Activated CD8-positive, alpha-beta T cell treated with anti-CD3 and anti-CD28 coated beads for 36 hours (primary cell): Measurements from ENCODE around the gene LRP1B. TPM values are rescaled to one million over a fixed set of nuclear protein-coding genes. Genes with fewer than 3 reads are reported as not detected.

ENCODE experiments used
- ATAC-seq: fragments of 200-7000 bp; cut with Tn5 transposase; one replicate; pipeline ENCODE4 v1.10.0; 2021; ENCODE audit warnings: mild to moderate bottlenecking, moderate library complexity
- CTCF ChIA-PET: fragments of 350-600 bp; sonication (Branson Sonifier 250); formaldehyde crosslinking; loops from one replicate; lab custom pipeline; 2021; ENCODE audit warnings: antibody characterized with exemption; lab: Charles Lee
- POLR2A ChIA-PET: fragments of 350-600 bp; sonication (Branson Sonifier 250); formaldehyde crosslinking; loops from one replicate; lab custom pipeline; 2021; ENCODE audit warnings: antibody characterized with exemption; lab: Charles Lee
- DNase-seq: peaks from one replicate; pipeline ENCODE4 v3.0.0-alpha.2; 2020
- H3K27ac Mint-ChIP-seq: one replicate; pipeline ENCODE4 v1.8.0; 2021; ENCODE audit warnings: mild to moderate bottlenecking, mixed read lengths
- H3K27me3 Mint-ChIP-seq: one replicate; pipeline ENCODE4 v1.8.0; 2021; ENCODE audit warnings: mixed read lengths
- H3K36me3 Mint-ChIP-seq: one replicate; pipeline ENCODE4 v1.8.0; 2021; ENCODE audit warnings: low read depth, mixed read lengths
- H3K4me1 Mint-ChIP-seq: one replicate; pipeline ENCODE4 v1.8.0; 2021; ENCODE audit warnings: low read depth, mixed read lengths
- H3K4me3 Mint-ChIP-seq: one replicate; pipeline ENCODE4 v1.8.0; 2021; ENCODE audit warnings: mild to moderate bottlenecking, moderate library complexity, mixed read lengths
- H3K9me3 Mint-ChIP-seq: one replicate; pipeline ENCODE4 v1.8.0; 2021; ENCODE audit warnings: mixed read lengths
- intact Hi-C: fragments of 100-400 bp; cut with micrococcal nuclease; formaldehyde crosslinking; loops from one replicate; pipeline ENCODE4 v1.10.0; 2022
- total RNA-seq, 2 experiments: library from RNA; stranded (reverse); gene quantifications; one replicate each; pipeline ENCODE4 v1.2.3, GENCODE V29; 2021
- TF ChIP-seq, protein P1 (sequence below): fragments of 200-600 bp; IDR thresholded peaks from one replicate; pipeline ENCODE4 v1.8.0; 2022; ENCODE audit warnings: antibody characterized with exemption, mild to moderate bottlenecking

LRP1B gene
- total RNA-seq, 2 experiments from 2014 or later: not detected

DNA sequence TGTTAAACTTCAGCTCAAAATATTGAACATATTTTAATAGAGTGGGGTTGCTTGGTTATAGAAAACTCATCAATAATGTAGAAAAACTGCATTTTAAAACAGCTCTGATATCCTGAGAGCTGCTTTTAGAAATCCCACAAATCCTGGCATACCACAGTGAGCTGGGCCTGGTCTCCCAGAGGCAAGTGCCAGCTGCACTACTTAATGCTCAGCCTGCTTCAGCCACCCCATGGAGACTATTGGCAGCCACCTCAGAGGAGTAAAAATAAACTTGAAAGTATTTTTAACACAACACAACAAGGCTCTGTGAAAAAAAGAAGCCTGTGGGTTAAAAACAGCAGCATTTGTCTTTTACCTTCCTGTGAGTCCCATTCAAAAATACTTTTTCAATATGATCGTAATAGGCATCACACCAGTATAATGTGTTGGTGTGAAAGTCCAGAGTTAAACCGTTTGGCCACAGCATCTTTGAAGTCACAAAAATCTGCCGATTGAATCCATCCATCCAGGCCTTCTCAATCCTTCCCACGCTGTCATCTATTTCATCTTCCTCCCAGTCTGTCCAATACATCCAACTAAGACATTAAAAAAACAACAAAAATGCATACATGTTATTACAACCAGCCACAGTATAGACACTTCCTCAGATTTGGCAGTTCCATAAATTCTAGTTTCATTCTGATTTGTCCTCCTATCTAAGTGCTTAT is 1115.3 kb downstream of the LRP1B start:
- Mint-ChIP-seq H3K27ac (no peak overlapping the region), H3K27me3 (no peaks in the 10 kb centered on the region), H3K9me3 (peaks cover 2% of the 10 kb centered on the region), H3K36me3 (no peaks in the 10 kb centered on the region), H3K4me1 (no peaks in the 10 kb centered on the region), H3K4me3 (no peak overlapping the region)
- ChIA-PET CTCF (no interaction called here), POLR2A (no interaction called here)
- intact Hi-C loops: no loop called here
- TF ChIP-seq, protein P1, sequence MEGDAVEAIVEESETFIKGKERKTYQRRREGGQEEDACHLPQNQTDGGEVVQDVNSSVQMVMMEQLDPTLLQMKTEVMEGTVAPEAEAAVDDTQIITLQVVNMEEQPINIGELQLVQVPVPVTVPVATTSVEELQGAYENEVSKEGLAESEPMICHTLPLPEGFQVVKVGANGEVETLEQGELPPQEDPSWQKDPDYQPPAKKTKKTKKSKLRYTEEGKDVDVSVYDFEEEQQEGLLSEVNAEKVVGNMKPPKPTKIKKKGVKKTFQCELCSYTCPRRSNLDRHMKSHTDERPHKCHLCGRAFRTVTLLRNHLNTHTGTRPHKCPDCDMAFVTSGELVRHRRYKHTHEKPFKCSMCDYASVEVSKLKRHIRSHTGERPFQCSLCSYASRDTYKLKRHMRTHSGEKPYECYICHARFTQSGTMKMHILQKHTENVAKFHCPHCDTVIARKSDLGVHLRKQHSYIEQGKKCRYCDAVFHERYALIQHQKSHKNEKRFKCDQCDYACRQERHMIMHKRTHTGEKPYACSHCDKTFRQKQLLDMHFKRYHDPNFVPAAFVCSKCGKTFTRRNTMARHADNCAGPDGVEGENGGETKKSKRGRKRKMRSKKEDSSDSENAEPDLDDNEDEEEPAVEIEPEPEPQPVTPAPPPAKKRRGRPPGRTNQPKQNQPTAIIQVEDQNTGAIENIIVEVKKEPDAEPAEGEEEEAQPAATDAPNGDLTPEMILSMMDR: no peak
- ATAC-seq: no peak
- DNase-seq: no peak

DNA sequence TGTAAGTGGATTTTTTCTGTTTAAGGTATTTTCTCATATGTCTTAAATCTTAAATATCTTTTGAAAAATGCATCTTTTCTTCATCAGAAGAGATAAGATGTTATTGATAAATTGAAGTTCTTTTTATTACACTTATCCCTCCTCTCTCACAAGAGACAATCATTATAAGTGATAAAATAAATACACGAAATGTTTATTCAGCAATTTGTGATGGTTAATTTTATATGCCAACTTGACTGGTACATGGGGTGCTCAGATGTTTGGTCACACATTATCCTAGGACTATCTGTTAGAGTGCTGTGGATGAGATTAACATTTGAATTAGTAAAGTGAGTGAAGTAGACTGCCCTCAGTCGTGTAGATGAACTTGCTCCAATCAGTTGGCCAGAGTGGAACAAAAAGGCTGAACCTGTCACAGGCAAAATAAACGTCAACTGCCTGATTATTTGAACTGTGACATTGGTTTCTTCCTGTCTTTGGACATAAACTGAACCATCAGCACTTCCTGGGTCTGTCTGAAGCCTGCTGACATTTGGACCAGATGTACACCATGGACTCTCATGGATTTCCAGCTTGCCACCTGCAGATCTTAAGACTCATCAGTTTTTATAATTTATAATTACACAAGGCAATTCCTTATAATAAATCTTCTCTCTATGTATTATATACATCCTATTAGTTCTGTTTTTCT is 1126.7 kb downstream of the LRP1B start:
- intact Hi-C loops: no loop called here
- ChIA-PET POLR2A (no interaction called here), CTCF (no interaction called here)
- no peak for DNase-seq
- TF ChIP-seq, protein P1: no peak
- ATAC-seq: no peak
- Mint-ChIP-seq H3K27ac (no peak overlapping the region), H3K4me3 (no peak overlapping the region), H3K9me3 (peaks cover 3% of the 10 kb centered on the region), H3K36me3 (no peaks in the 10 kb centered on the region), H3K27me3 (no peaks in the 10 kb centered on the region), H3K4me1 (no peaks in the 10 kb centered on the region)

DNA sequence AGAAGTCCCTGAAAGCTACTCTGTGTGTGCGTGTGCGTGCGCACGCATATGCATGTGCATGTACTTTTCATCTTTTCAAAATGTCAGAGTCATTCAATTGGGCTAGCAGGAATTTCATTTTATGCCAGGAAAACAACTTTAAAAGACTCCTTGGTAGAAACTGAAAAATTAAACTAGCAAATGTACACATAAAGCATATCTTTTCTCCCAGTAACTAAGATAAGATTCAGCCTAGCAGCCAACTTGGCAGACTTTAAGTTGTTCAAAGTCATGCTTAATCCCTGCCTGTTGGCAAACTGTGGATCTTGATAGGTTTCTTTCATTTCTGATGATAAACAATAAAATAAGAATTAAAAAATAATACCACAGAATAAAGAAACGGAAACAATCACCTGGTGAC is 1129.1 kb downstream of the LRP1B start:
- DNase-seq: no peak
- Mint-ChIP-seq H3K4me3 (no peak overlapping the region), H3K27ac (no peak overlapping the region), H3K36me3 (no peaks in the 10 kb centered on the region), H3K27me3 (no peaks in the 10 kb centered on the region), H3K4me1 (no peaks in the 10 kb centered on the region), H3K9me3 (peaks cover 3% of the 10 kb centered on the region)
- CTCF ChIA-PET: no interaction called here
- intact Hi-C loops: no loop called here
- POLR2A ChIA-PET: no interaction called here
- TF ChIP-seq, protein P1: no peak
- ATAC-seq: no peak

DNA sequence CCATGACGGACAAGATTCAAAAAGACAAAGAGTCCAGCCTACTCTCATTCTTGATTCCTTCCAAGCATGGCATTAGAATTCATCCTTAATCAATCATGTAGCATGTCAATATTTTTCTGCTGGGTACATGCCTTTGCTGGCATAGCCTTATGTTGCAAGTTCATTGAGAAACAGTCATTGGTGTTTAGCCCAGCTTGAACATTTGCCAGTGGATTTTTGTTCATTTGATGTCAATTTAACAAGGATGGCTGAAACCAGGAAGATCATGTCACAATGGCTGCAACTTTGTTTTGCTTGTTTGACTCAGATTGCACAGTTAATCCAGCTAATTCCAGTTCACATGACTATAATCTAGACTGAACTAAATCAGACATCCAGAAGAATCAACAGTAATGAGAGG is 1132.2 kb downstream of the LRP1B start:
- Mint-ChIP-seq H3K27me3 (no peaks in the 10 kb centered on the region), H3K36me3 (no peaks in the 10 kb centered on the region), H3K9me3 (peaks cover 7% of the 10 kb centered on the region), H3K4me3 (no peak overlapping the region), H3K4me1 (no peaks in the 10 kb centered on the region), H3K27ac (no peak overlapping the region)
- TF ChIP-seq, protein P1: no peak
- CTCF ChIA-PET: no interaction called here
- intact Hi-C loops: no loop called here
- POLR2A ChIA-PET: no interaction called here
- no peak for DNase-seq
- ATAC-seq: no peak

DNA sequence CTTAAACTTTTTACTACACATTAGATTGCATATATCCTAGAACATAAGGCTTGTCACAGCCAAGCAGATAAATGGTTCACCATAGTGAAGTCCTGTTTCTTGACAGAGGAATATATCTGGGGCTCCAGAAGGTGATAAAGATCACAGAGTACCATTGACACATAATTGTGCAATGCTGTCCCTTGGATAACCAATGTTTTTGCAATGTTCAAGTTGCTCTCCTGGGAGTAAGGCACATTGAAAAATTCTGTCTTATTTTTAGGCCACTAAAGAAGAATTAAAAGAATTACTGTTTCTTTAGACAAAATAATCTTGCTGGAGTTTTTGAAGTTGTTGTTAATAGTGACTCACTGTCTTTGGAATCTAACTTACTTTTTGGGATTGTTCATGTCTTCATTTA is 1132.8 kb downstream of the LRP1B start:
- Mint-ChIP-seq H3K9me3 (peaks cover 5% of the 10 kb centered on the region), H3K27ac (no peak overlapping the region), H3K36me3 (no peaks in the 10 kb centered on the region), H3K27me3 (no peaks in the 10 kb centered on the region), H3K4me3 (no peak overlapping the region), H3K4me1 (no peaks in the 10 kb centered on the region)
- POLR2A ChIA-PET: no interaction called here
- no peak for DNase-seq
- CTCF ChIA-PET: no interaction called here
- no peak for ATAC-seq
- TF ChIP-seq, protein P1: no peak
- intact Hi-C loops: no loop called here
